ENCODE results near the gene UACA. TPM values are rescaled to one million over a fixed set of nuclear protein-coding genes. Genes with fewer than 3 reads are reported as not detected.

UACA gene
- total RNA-seq, 1 experiment from 2014 or later: 44.8 TPM

- Mint-ChIP-seq H3K36me3 (peaks cover 5% of the 10 kb centered on the region; the same call in 1 of the 2 replicates), H3K9me3 (peaks cover 10% of the 10 kb centered on the region), H3K27ac (no peak overlapping the region), H3K4me3 (no peak overlapping the region), H3K4me1 (peaks cover 33% of the 10 kb centered on the region), H3K27me3 (ENCODE audit: low read depth) (peaks cover 2% of the 10 kb centered on the region; the same call in 1 of the 2 replicates)
- no peak for DNase-seq (ENCODE audit: low spot score)
- no peak for TF ChIP-seq ZNF121 (CRISPR knock-in tag; IDR thresholded peaks at IDR 0.05)
- no peak for TF ChIP-seq FOXJ3 (CRISPR knock-in tag; IDR thresholded peaks at IDR 0.05; ENCODE audit: borderline replicate concordance)
- TF ChIP-seq ELF4 (CRISPR knock-in tag; IDR thresholded peaks at IDR 0.05; ENCODE audit: low read depth): no peak
- TF ChIP-seq ZNF138 (CRISPR knock-in tag; conservative IDR thresholded peaks at IDR 0.05): no peak
- no peak for TF ChIP-seq CREM (CRISPR knock-in tag; IDR thresholded peaks at IDR 0.05)
- no peak for TF ChIP-seq ATF3 (CRISPR knock-in tag; conservative IDR thresholded peaks at IDR 0.05)
- POLR2A ChIA-PET: interaction anchor here (1.6 kb wide), 1 partner anchor 48 kb away, joined by 5 read pairs; no protein-coding TSS in a partner anchor
- CTCF ChIA-PET: interaction anchor here (0.6 to 1.2 kb wide), 2 partner anchors 16 to 171 kb away, joined by 4 read pairs; no protein-coding TSS in a partner anchor
- ATAC-seq: no peak
Observed at GRCh38 chr15:70627322-70627721, 136.0 kb downstream of the UACA start.

- Mint-ChIP-seq H3K36me3 (peaks cover 15% of the 10 kb centered on the region), H3K27me3 (ENCODE audit: low read depth) (peaks cover 2% of the 10 kb centered on the region; the same call in 1 of the 2 replicates), H3K4me3 (no peak overlapping the region), H3K4me1 (peaks cover 14% of the 10 kb centered on the region), H3K9me3 (peaks cover 26% of the 10 kb centered on the region), H3K27ac (no peak overlapping the region)
- TF ChIP-seq NFYB (CRISPR knock-in tag; conservative IDR thresholded peaks at IDR 0.05; ENCODE audit: low read depth) (no peak), MAX (CRISPR knock-in tag; IDR thresholded peaks at IDR 0.05) (no peak), AR (CRISPR knock-in tag; IDR thresholded peaks at IDR 0.05) (no peak), NR1H2 (CRISPR knock-in tag; IDR thresholded peaks at IDR 0.05) (no peak), STAT6 (CRISPR knock-in tag; conservative IDR thresholded peaks at IDR 0.05; ENCODE audit: low read depth) (no peak), OVOL2 (CRISPR knock-in tag; IDR thresholded peaks at IDR 0.05; ENCODE audit: borderline replicate concordance) (no peak), ZNF219 (CRISPR knock-in tag; IDR thresholded peaks at IDR 0.05; ENCODE audit: borderline replicate concordance) (no peak), CTCF (IDR thresholded peaks at IDR 0.05) (no peak), ZSCAN18 (CRISPR knock-in tag; IDR thresholded peaks at IDR 0.05) (no peak), JAZF1 (CRISPR knock-in tag; IDR thresholded peaks at IDR 0.05) (no peak), GTF2I (CRISPR knock-in tag; conservative IDR thresholded peaks at IDR 0.05) (no peak)
- DNase-seq (ENCODE audit: low spot score): no peak
- no peak for ATAC-seq
- POLR2A ChIA-PET: interaction anchor here (0.7 kb wide), 1 partner anchor 77 kb away, joined by 6 read pairs; no protein-coding TSS in a partner anchor
- CTCF ChIA-PET: no interaction called here
Observed at GRCh38 chr15:70625438-70625837, 137.9 kb downstream of the UACA start.
